SU-DHL-6 (cell line): ENCODE data around the gene GBF1.

Source experiments
- CTCF ChIP-seq: fragments of 200-600 bp; sonication (generic); IDR thresholded peaks from one replicate; pipeline ENCODE4 v1.5.1; 2017; ENCODE audit warnings: antibody characterized with exemption, mild to moderate bottlenecking, low read length, moderate library complexity; ENCODE audit not compliant: insufficient read depth, poor library complexity, severe bottlenecking
- EZH2phosphoT487 ChIP-seq: fragments of 200-600 bp; sonication (generic), shearing (Covaris generic); conservative IDR thresholded peaks from 2 replicates; pipeline ENCODE4 v1.6.1; 2018; ENCODE audit warnings: mild to moderate bottlenecking, antibody characterized with exemption, low read length, moderate library complexity, mixed read lengths

GRCh38 chr10:102231357-102232318, 13.7 kb upstream of the GBF1 start:
- peak; percentile 69 for TF ChIP-seq CTCF
- TF ChIP-seq EZH2phosphoT487 = no peak
